Astrocyte of the cerebellum (primary cell): ENCODE data around the gene PLXNC1.

Experiments used
- DNase-seq: peaks from one replicate; pipeline ENCODE4 v3.0.0-alpha.2; 2011; ENCODE audit warnings: low read depth
- H3K4me3 ChIP-seq: 2 replicates; pipeline ENCODE4 v1.5.1; 2011; ENCODE audit warnings: mild to moderate bottlenecking, low read depth, low read length, moderate library complexity
- CTCF ChIP-seq: IDR thresholded peaks from 2 replicates; pipeline ENCODE4 v1.5.1; 2012; ENCODE audit warnings: low read length, low read depth, moderate library complexity, mild to moderate bottlenecking; ENCODE audit errors: missing control alignments
- in situ Hi-C: cut with HindIII; loops from 2 replicates; pipeline ENCODE4 v1.10.0; 2017; ENCODE audit warnings: low sequenced_read_pairs

Gene PLXNC1

GRCh38 chr12:94336211-94336925 is 188.0 kb downstream of the PLXNC1 start:
- DNase-seq: no peak
- no peak for TF ChIP-seq CTCF
- in situ Hi-C loops: no loop called here
- H3K4me3 ChIP-seq: no peak overlapping the region

- DNase-seq: no peak
- in situ Hi-C loops: no loop called here
- TF ChIP-seq CTCF: no peak
- H3K4me3 ChIP-seq: no peak overlapping the region
Observed at GRCh38 chr12:94338006-94338794, 189.8 kb downstream of the PLXNC1 start.

GRCh38 chr12:94340573-94340972 is 192.2 kb downstream of the PLXNC1 start:
- in situ Hi-C loops: no loop called here
- H3K4me3 ChIP-seq: no peak overlapping the region
- DNase-seq: no peak
- TF ChIP-seq CTCF: no peak

- in situ Hi-C loops: no loop called here
- TF ChIP-seq CTCF: no peak
- DNase-seq: no peak
- no peak overlapping the region for H3K4me3 ChIP-seq
Observed at GRCh38 chr12:94353130-94353529, 204.8 kb downstream of the PLXNC1 start.
